HCT116 (cell line): ENCODE data around the gene GFOD1. TPM values are rescaled to one million over a fixed set of nuclear protein-coding genes. Genes with fewer than 3 reads are reported as not detected.

Experiments used
- ATAC-seq: fragments of 200-7000 bp; cut with Tn5 transposase; 2 replicates; pipeline ENCODE4 v1.9.1; 2020; ENCODE audit warnings: mild to moderate bottlenecking, moderate library complexity
- BruUV-seq: library from RNA; stranded (reverse); fragments of 400-500 nt; replicated peaks from 2 replicates; lab custom pipeline; 2021; lab: Mats Ljungman, UMichigan
- CTCF ChIA-PET: fragments of 300-600 bp; sonication (Branson Sonifier 250); formaldehyde crosslinking; loops from one replicate; lab custom pipeline; 2021; ENCODE audit warnings: antibody characterized with exemption; lab: Charles Lee
- POLR2A ChIA-PET: fragments of 300-600, 350-600 bp; sonication (Branson Sonifier 250); formaldehyde crosslinking; loops from one replicate; lab custom pipeline; 2021; ENCODE audit warnings: antibody characterized with exemption; lab: Charles Lee
- RAD21 ChIA-PET, 2 experiments: fragments of 300-600 bp; sonication (Branson Sonifier 250); formaldehyde crosslinking; loops; one replicate each; lab custom pipeline; 2023; ENCODE audit warnings: low total read pairs in 2 of 2; ENCODE audit not compliant: uncharacterized antibody in 2 of 2, unreplicated experiment in 2 of 2, low non-redundant PET in 1 of 2; lab: Charles Lee
- DNase-seq: peaks from one replicate; pipeline ENCODE4 v3.0.0-alpha.2; 2010; ENCODE audit warnings: low read depth, low spot score
- H2AFZ ChIP-seq: fragments of 200-600 bp; shearing (Covaris generic), sonication (generic); 2 replicates; pipeline ENCODE4 v1.6.1; 2017; ENCODE audit warnings: low read depth, mixed run types, mixed read lengths, antibody characterized with exemption, low read length; ENCODE audit not compliant: poor library complexity, severe bottlenecking
- H3K27ac ChIP-seq: 2 replicates; pipeline ENCODE4 v1.5.1; 2012; ENCODE audit warnings: low read depth, low read length
- H3K27me3 ChIP-seq: fragments of 200-600 bp; sonication (generic); 2 replicates; pipeline ENCODE4 v1.6.1; 2016; ENCODE audit warnings: mixed run types, low read length, mixed read lengths; ENCODE audit not compliant: insufficient read depth
- H3K36me3 ChIP-seq, 2 experiments: fragments of 200-500 bp in 1 of 2; fragments of 200-600 bp in 1 of 2; sonication (Bioruptor generic) in 1 of 2; sonication (generic) in 1 of 2; 2 replicates each; pipeline versions ENCODE4 v1.5.1 to v1.6.1; 2014 to 2016; ENCODE audit warnings: low read length in 2 of 2, inconsistent platforms in 1 of 2, mixed read lengths in 1 of 2, mixed run types in 1 of 2; ENCODE audit not compliant: insufficient read depth in 2 of 2, control insufficient read depth in 1 of 2
- H3K4me1 ChIP-seq, 2 experiments: fragments of 200-600 bp in 1 of 2; sonication (generic) in 1 of 2; 2 replicates each; pipeline versions ENCODE4 v1.5.1 to v1.6.1; 2012 to 2017; ENCODE audit warnings: low read length in 2 of 2, inconsistent platforms in 1 of 2, mild to moderate bottlenecking in 1 of 2, mixed read lengths in 1 of 2, mixed run types in 1 of 2, moderate library complexity in 1 of 2; ENCODE audit not compliant: insufficient read depth in 2 of 2, control insufficient read depth in 1 of 2
- H3K4me2 ChIP-seq: fragments of 200-600 bp; sonication (generic); 2 replicates; pipeline ENCODE4 v1.6.1; 2017; ENCODE audit warnings: mixed run types, low read length, mixed read lengths
- H3K4me3 ChIP-seq, 2 experiments: fragments of 200-600 bp in 1 of 2; sonication (generic) in 1 of 2; replicated peaks in 1 of 2; 2 replicates each; pipeline ENCODE4 v1.5.1; 2011 to 2016; ENCODE audit warnings: low read length in 2 of 2, control low read depth in 1 of 2, low read depth in 1 of 2, mild to moderate bottlenecking in 1 of 2, mixed read lengths in 1 of 2, mixed run types in 1 of 2
- H3K79me2 ChIP-seq: fragments of 200-600 bp; sonication (generic); 2 replicates; pipeline ENCODE4 v1.6.1; 2017; ENCODE audit warnings: mild to moderate bottlenecking, mixed run types, low read length, moderate library complexity, mixed read lengths; ENCODE audit not compliant: insufficient read depth
- H3K9ac ChIP-seq: fragments of 200-600 bp; sonication (generic); 2 replicates; pipeline ENCODE4 v1.6.1; 2016; ENCODE audit warnings: low read length, mixed read lengths
- H3K9me2 ChIP-seq: fragments of 200-600 bp; sonication (generic), shearing (Covaris generic); 2 replicates; pipeline ENCODE4 v1.6.1; 2017; ENCODE audit warnings: mixed run types, mild to moderate bottlenecking, moderate library complexity; ENCODE audit not compliant: insufficient read depth
- H3K9me3 ChIP-seq, 2 experiments: fragments of 200-500 bp in 1 of 2; fragments of 200-600 bp in 1 of 2; sonication (Bioruptor generic) in 1 of 2; sonication (generic) in 1 of 2; 2 replicates each; pipeline ENCODE4 v1.6.1; 2014 to 2017; ENCODE audit warnings: low read length in 2 of 2, mixed read lengths in 2 of 2, inconsistent platforms in 1 of 2, low read depth in 1 of 2, mild to moderate bottlenecking in 1 of 2, mixed run types in 1 of 2, moderate library complexity in 1 of 2; ENCODE audit not compliant: control insufficient read depth in 1 of 2, insufficient read depth in 1 of 2
- H4K20me1 ChIP-seq: fragments of 200-600 bp; sonication (generic), shearing (Covaris generic); 2 replicates; pipeline ENCODE4 v1.6.1; 2017; ENCODE audit warnings: mixed run types, mild to moderate bottlenecking, moderate library complexity; ENCODE audit not compliant: insufficient read depth
- CBX3 ChIP-seq: IDR thresholded peaks from 2 replicates; pipeline ENCODE4 v1.6.1; 2012; ENCODE audit warnings: low read depth
- CTCF ChIP-seq, 3 experiments: fragments of 200-600 bp in 1 of 3; sonication (generic) in 1 of 3; IDR thresholded peaks in 2 of 3; conservative IDR thresholded peaks in 1 of 3; 2 replicates each; pipeline ENCODE4 v1.5.1; 2012 to 2017; ENCODE audit warnings: low read depth in 2 of 3, low read length in 2 of 3, antibody characterized with exemption in 1 of 3, borderline replicate concordance in 1 of 3, control low read depth in 1 of 3, mild to moderate bottlenecking in 1 of 3, mixed read lengths in 1 of 3, mixed run types in 1 of 3, moderate library complexity in 1 of 3; ENCODE audit not compliant: insufficient read depth in 1 of 3
- EZH2 ChIP-seq: fragments of 200-600 bp; sonication (generic); IDR thresholded peaks from 2 replicates; pipeline ENCODE4 v1.6.1; 2017; ENCODE audit warnings: antibody characterized with exemption, mixed run types
- EZH2phosphoT487 ChIP-seq: fragments of 200-600 bp; IDR thresholded peaks from 2 replicates; pipeline ENCODE4 v1.6.1; 2018; ENCODE audit warnings: antibody characterized with exemption, borderline replicate concordance
- FOSL1 ChIP-seq: IDR thresholded peaks from 2 replicates; pipeline ENCODE4 v1.6.1; 2012; ENCODE audit warnings: low read depth
- MAX ChIP-seq: IDR thresholded peaks from 2 replicates; pipeline ENCODE4 v1.6.1; 2012
- POLR2A ChIP-seq: IDR thresholded peaks from 2 replicates; pipeline ENCODE4 v1.7.0; 2011; ENCODE audit warnings: borderline replicate concordance; ENCODE audit not compliant: insufficient read depth, insufficient read length; ENCODE audit errors: extremely low read depth
- POLR2AphosphoS5 ChIP-seq: IDR thresholded peaks from 2 replicates; pipeline ENCODE4 v1.6.1; 2011; ENCODE audit warnings: mild to moderate bottlenecking, low read depth, low read length, moderate library complexity
- RAD21 ChIP-seq: IDR thresholded peaks from 2 replicates; pipeline ENCODE4 v1.6.1; 2012; ENCODE audit warnings: low read depth, mild to moderate bottlenecking
- SIN3A ChIP-seq: IDR thresholded peaks from 2 replicates; pipeline ENCODE4 v1.6.1; 2012; ENCODE audit warnings: low read depth
- SP1 ChIP-seq: IDR thresholded peaks from 2 replicates; pipeline ENCODE4 v1.6.1; 2012; ENCODE audit warnings: low read depth
- SRF ChIP-seq: IDR thresholded peaks from 2 replicates; pipeline ENCODE4 v1.6.1; 2012; ENCODE audit warnings: low read depth
- TCF7L2 ChIP-seq: IDR thresholded peaks from 2 replicates; pipeline ENCODE4 v1.7.0; 2011; ENCODE audit warnings: borderline replicate concordance, inconsistent platforms; ENCODE audit not compliant: insufficient read depth, insufficient read length; ENCODE audit errors: extremely low read depth
- YY1 ChIP-seq: IDR thresholded peaks from 2 replicates; pipeline ENCODE4 v1.6.1; 2011; ENCODE audit warnings: low read length, low read depth, moderate library complexity, mild to moderate bottlenecking; ENCODE audit not compliant: insufficient replicate concordance; ENCODE audit errors: extremely low read depth
- ZBTB33 ChIP-seq: IDR thresholded peaks from 2 replicates; pipeline ENCODE4 v1.6.1; 2011; ENCODE audit warnings: mild to moderate bottlenecking, low read length, moderate library complexity; ENCODE audit not compliant: insufficient replicate concordance; ENCODE audit errors: extremely low read depth
- ZFX ChIP-seq: fragments of 450-650 bp; IDR thresholded peaks from 2 replicates; pipeline ENCODE4 v1.6.1; 2017
- ZNF274 ChIP-seq: fragments of 200-500 bp; sonication (Bioruptor generic); IDR thresholded peaks from 2 replicates; pipeline ENCODE4 v1.6.1; 2014; ENCODE audit warnings: mild to moderate bottlenecking, low read depth, low read length, inconsistent platforms
- intact Hi-C: fragments of 100-400 bp; cut with micrococcal nuclease; formaldehyde crosslinking; loops from 2 replicates; pipeline ENCODE4 v1.10.0; 2022
- total RNA-seq: library from RNA; stranded (reverse); gene quantifications from one replicate; pipeline ENCODE4 v1.2.1, GENCODE V29; 2021; ENCODE audit not compliant: unreplicated experiment
- TF ChIP-seq, protein P1 (sequence below): IDR thresholded peaks from 2 replicates; pipeline ENCODE4 v1.6.1; 2012
- TF ChIP-seq, protein P2 (sequence below): IDR thresholded peaks from 2 replicates; pipeline ENCODE4 v1.6.1; 2012; ENCODE audit warnings: low read depth

Gene GFOD1
- total RNA-seq, 1 experiment from 2014 or later, result 3.8 TPM

DNA sequence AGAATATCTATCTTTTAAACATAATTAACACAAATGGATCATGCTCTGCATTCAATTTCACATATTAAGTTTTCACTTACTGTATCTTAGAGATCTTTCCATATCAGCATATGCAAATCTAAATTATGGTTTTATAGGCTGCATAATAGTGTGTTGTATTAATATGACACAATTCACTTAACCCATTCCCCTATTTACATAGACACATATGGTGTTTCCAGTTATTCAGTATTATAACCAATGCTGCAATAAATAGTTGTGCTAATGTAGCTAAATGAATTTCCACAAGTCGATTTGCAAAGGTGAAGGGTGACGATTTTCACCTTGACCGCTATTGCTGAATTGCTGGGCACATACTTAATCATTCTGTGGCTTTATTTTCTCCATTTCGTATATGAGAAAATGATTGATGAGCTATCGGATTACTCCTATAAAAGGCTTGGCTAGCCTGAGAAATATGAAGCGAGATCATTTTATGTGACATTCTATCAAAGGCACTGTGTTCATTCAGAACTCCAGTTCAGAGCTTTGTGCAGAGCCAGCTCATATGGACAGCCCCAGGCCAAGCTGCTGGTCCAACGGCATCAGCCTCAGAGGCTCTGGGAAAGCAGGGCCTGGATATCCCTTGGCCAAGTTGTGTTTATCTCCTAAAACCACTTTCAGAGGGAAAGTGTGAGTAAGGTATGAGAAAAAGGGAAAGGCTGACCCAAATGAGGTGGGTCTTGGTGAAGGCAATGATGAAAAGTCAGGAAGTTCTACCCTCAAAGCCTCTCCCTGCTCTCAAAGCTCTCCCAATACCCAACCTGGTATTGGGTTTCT, 50.8 kb downstream of the GFOD1 start:
- ChIA-PET POLR2A (no interaction called here), CTCF (no interaction called here), RAD21 (no interaction called here)
- intact Hi-C loops, result no loop called here
- no TSS peak for BruUV-seq
- H3K4me3 ChIP-seq, result no peak overlapping the region
- ATAC-seq (no peak), DNase-seq (no peak)
- H3K4me1 ChIP-seq, result peaks cover 0 to 3% of the 10 kb centered on the region in 2 experiments; a peak in 1 of 4 replicates
- TF ChIP-seq YY1 (no peak), TCF7L2 (no peak), EZH2phosphoT487 (no peak), RAD21 (no peak), SP1 (no peak), CTCF (IDR thresholded peaks at IDR 0.05 in 2 of 3, conservative IDR thresholded peaks at IDR 0.05 in 1 of 3; ENCODE audit: borderline replicate concordance in 1 of 3, insufficient read depth in 1 of 3, low read depth in 2 of 3, low read length in 2 of 3) (no peak), SIN3A (no peak), ZNF274 (no peak), CBX3 (no peak), MAX (no peak), POLR2A (no peak), EZH2 (no peak), ZFX (no peak), POLR2AphosphoS5 (no peak), ZBTB33 (no peak), SRF (no peak), FOSL1 (no peak)
- TF ChIP-seq, protein P1, sequence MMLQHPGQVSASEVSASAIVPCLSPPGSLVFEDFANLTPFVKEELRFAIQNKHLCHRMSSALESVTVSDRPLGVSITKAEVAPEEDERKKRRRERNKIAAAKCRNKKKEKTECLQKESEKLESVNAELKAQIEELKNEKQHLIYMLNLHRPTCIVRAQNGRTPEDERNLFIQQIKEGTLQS, result no peak
- TF ChIP-seq, protein P2, sequence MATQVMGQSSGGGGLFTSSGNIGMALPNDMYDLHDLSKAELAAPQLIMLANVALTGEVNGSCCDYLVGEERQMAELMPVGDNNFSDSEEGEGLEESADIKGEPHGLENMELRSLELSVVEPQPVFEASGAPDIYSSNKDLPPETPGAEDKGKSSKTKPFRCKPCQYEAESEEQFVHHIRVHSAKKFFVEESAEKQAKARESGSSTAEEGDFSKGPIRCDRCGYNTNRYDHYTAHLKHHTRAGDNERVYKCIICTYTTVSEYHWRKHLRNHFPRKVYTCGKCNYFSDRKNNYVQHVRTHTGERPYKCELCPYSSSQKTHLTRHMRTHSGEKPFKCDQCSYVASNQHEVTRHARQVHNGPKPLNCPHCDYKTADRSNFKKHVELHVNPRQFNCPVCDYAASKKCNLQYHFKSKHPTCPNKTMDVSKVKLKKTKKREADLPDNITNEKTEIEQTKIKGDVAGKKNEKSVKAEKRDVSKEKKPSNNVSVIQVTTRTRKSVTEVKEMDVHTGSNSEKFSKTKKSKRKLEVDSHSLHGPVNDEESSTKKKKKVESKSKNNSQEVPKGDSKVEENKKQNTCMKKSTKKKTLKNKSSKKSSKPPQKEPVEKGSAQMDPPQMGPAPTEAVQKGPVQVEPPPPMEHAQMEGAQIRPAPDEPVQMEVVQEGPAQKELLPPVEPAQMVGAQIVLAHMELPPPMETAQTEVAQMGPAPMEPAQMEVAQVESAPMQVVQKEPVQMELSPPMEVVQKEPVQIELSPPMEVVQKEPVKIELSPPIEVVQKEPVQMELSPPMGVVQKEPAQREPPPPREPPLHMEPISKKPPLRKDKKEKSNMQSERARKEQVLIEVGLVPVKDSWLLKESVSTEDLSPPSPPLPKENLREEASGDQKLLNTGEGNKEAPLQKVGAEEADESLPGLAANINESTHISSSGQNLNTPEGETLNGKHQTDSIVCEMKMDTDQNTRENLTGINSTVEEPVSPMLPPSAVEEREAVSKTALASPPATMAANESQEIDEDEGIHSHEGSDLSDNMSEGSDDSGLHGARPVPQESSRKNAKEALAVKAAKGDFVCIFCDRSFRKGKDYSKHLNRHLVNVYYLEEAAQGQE, result no peak
- no peak overlapping the region for H3K9ac ChIP-seq
- no peak overlapping the region for H3K4me2 ChIP-seq
- H3K79me2 ChIP-seq, result no peaks in the 10 kb centered on the region
- H3K27ac ChIP-seq, result no peak overlapping the region
- H3K9me3 ChIP-seq, result no peaks in the 10 kb centered on the region
- no peaks in the 10 kb centered on the region for H3K36me3 ChIP-seq
- no peaks in the 10 kb centered on the region for H3K27me3 ChIP-seq
- H4K20me1 ChIP-seq, result no peaks in the 10 kb centered on the region
- no peaks in the 10 kb centered on the region for H3K9me2 ChIP-seq
- H2AFZ ChIP-seq, result no peak overlapping the region
